Keratinocyte (primary cell): ENCODE measurements around the gene CHAMP1. TPM values are rescaled to one million over a fixed set of nuclear protein-coding genes. Genes with fewer than 3 reads are reported as not detected.

Experiments used
- DNase-seq: peaks from one replicate; pipeline ENCODE4 v3.0.0-alpha.2; 2011; ENCODE audit warnings: low read depth, missing footprints, low spot score
- FAIRE-seq: peaks from 2 replicates; lab custom pipeline; 2011; peaks lifted over from hg19 to GRCh38; lab: Jason Lieb, UNC
- H2AFZ ChIP-seq: 2 replicates; pipeline ENCODE4 v1.6.0; 2012; ENCODE audit warnings: low read length, control low read depth, inconsistent platforms; ENCODE audit not compliant: control insufficient read depth
- H3K27ac ChIP-seq: 2 replicates; pipeline ENCODE4 v1.5.1; 2011; ENCODE audit warnings: low read length; ENCODE audit not compliant: control insufficient read depth, insufficient read depth
- H3K27me3 ChIP-seq: 3 replicates; pipeline ENCODE4 v1.6.0; 2011; ENCODE audit warnings: low read length; ENCODE audit not compliant: control insufficient read depth, insufficient read depth; ENCODE audit errors: extremely low read depth
- H3K36me3 ChIP-seq, 2 experiments: 2 replicates in 1 of 2; 3 replicates in 1 of 2; pipeline ENCODE4 v1.5.1; 2011; ENCODE audit warnings: low read length in 2 of 2, mild to moderate bottlenecking in 1 of 2; ENCODE audit not compliant: control insufficient read depth in 2 of 2, insufficient read depth in 2 of 2; ENCODE audit errors: extremely low read depth in 1 of 2
- H3K4me1 ChIP-seq: 3 replicates; pipeline ENCODE4 v1.5.1; 2011; ENCODE audit warnings: low read length; ENCODE audit not compliant: control insufficient read depth, insufficient read depth; ENCODE audit errors: extremely low read depth
- H3K4me2 ChIP-seq: 3 replicates; pipeline ENCODE4 v1.6.0; 2011; ENCODE audit warnings: low read depth, low read length; ENCODE audit not compliant: control insufficient read depth, insufficient read depth; ENCODE audit errors: extremely low read depth
- H3K4me3 ChIP-seq, 3 experiments: fragments of 200-600 bp in 1 of 3; sonication (generic) in 1 of 3; 2 replicates in 2 of 3; 3 replicates in 1 of 3; pipeline ENCODE4 v1.5.1; 2011 to 2016; ENCODE audit warnings: low read length in 3 of 3, mild to moderate bottlenecking in 3 of 3, control low read depth in 2 of 3, inconsistent platforms in 1 of 3, low read depth in 1 of 3, mixed read lengths in 1 of 3, mixed run types in 1 of 3, moderate library complexity in 1 of 3; ENCODE audit not compliant: control insufficient read depth in 2 of 3, insufficient read depth in 2 of 3; ENCODE audit errors: extremely low read depth in 1 of 3
- H3K79me2 ChIP-seq: 2 replicates; pipeline ENCODE4 v1.6.0; 2012; ENCODE audit warnings: low read length; ENCODE audit not compliant: control insufficient read depth, insufficient read depth
- H3K9ac ChIP-seq: 3 replicates; pipeline ENCODE4 v1.6.0; 2011; ENCODE audit warnings: low read length; ENCODE audit not compliant: control insufficient read depth, insufficient read depth; ENCODE audit errors: extremely low read depth
- H3K9me1 ChIP-seq: 3 replicates; pipeline ENCODE4 v1.6.0; 2011; ENCODE audit warnings: low read length; ENCODE audit not compliant: control insufficient read depth, insufficient read depth; ENCODE audit errors: extremely low read depth
- H3K9me3 ChIP-seq: 2 replicates; pipeline ENCODE4 v1.5.1; 2012; ENCODE audit warnings: low read depth, low read length; ENCODE audit not compliant: control insufficient read depth
- H4K20me1 ChIP-seq: 3 replicates; pipeline ENCODE4 v1.6.0; 2011; ENCODE audit warnings: low read length; ENCODE audit not compliant: control insufficient read depth, insufficient read depth; ENCODE audit errors: extremely low read depth
- EZH2 ChIP-seq: IDR thresholded peaks from one replicate; pipeline ENCODE4 v1.6.1; 2012; ENCODE audit warnings: inconsistent platforms, mild to moderate bottlenecking, low read length, moderate library complexity
- dilution Hi-C: fragments of 300-500 bp; cut with MboI; formaldehyde crosslinking; loops from one replicate; pipeline ENCODE4 v1.7.0; 2020; ENCODE audit warnings: low sequenced_read_pairs; ENCODE audit not compliant: extremely low pct_ligation_motif_present
- polyA plus RNA-seq, 5 experiments: library from polyadenylated mRNA; depleted of rRNA in 3 of 5; stranded (reverse) in 3 of 5; stranded (forward) in 1 of 5; unstranded in 1 of 5; fragments of >200 nt; gene quantifications; 1 replicate in 1 of 5; 2 replicates in 3 of 5; 3 replicates in 1 of 5; pipeline versions ENCODE4 v1.2.1 to v1.2.3, GENCODE V29; 2011 to 2012; ENCODE audit warnings: missing spikeins in 2 of 5, low read depth in 1 of 5, low replicate concordance in 1 of 5
- TF ChIP-seq, protein P1 (sequence below), 3 experiments: IDR thresholded peaks in 1 of 3; conservative IDR thresholded peaks in 1 of 3; optimal IDR thresholded peaks in 1 of 3; 2 replicates in 2 of 3; 3 replicates in 1 of 3; pipeline versions ENCODE3 to v1.5.1; 2011; ENCODE audit warnings: low read length in 3 of 3, mild to moderate bottlenecking in 3 of 3, moderate library complexity in 2 of 3, control low read depth in 1 of 3, inconsistent platforms in 1 of 3; ENCODE audit not compliant: insufficient read depth in 2 of 3; ENCODE audit errors: extremely low read depth in 1 of 3

The CHAMP1 gene
- polyA plus RNA-seq, 1 donor (not counting 4 experiments of a cell fraction or from before 2014, with no cell fraction given), result 14.2 TPM

DNA sequence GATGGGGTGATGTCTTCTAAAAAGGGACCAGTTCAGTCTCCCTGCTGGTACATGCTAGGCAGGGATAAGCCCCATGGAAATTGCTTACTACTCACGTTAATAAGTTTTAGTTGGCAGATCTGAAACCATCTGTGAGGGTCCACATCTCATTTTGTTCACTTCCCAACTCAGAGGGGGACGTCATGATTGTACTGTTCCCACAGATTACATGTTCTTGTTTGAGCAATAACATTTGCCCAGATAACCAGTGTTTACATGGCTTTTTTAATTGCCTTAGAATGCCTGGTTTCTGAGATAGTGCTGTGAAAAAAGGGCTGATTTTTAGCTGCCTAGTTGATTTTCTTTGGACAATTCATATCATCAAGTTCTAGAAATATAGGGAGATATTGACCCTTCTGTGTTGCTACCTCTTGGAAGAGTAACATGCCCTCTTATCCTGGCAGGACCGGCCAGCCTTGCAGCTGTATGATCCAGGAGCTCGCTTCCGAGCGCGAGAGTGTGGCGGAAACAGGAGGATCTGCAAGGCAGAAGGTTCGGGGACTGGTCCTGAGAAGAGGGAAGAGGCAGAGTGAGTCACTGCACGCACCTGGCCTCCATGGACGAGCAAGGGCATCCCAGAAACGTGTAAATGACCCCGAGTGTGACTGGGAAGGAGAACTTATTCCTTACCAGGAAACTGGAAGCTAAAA lies 9.8 kb upstream of the CHAMP1 start:
- FAIRE-seq (no peak), DNase-seq (no peak)
- no peak overlapping the region for H3K9ac ChIP-seq
- no peaks in the 10 kb centered on the region for H3K79me2 ChIP-seq
- H2AFZ ChIP-seq, result no peak overlapping the region
- H3K9me1 ChIP-seq, result no peaks in the 10 kb centered on the region
- H4K20me1 ChIP-seq, result no peaks in the 10 kb centered on the region
- dilution Hi-C loops, result no loop called here
- no peak overlapping the region for H3K4me2 ChIP-seq
- no peaks in the 10 kb centered on the region for H3K4me1 ChIP-seq
- TF ChIP-seq EZH2, result no peak
- TF ChIP-seq, protein P1, sequence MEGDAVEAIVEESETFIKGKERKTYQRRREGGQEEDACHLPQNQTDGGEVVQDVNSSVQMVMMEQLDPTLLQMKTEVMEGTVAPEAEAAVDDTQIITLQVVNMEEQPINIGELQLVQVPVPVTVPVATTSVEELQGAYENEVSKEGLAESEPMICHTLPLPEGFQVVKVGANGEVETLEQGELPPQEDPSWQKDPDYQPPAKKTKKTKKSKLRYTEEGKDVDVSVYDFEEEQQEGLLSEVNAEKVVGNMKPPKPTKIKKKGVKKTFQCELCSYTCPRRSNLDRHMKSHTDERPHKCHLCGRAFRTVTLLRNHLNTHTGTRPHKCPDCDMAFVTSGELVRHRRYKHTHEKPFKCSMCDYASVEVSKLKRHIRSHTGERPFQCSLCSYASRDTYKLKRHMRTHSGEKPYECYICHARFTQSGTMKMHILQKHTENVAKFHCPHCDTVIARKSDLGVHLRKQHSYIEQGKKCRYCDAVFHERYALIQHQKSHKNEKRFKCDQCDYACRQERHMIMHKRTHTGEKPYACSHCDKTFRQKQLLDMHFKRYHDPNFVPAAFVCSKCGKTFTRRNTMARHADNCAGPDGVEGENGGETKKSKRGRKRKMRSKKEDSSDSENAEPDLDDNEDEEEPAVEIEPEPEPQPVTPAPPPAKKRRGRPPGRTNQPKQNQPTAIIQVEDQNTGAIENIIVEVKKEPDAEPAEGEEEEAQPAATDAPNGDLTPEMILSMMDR (optimal IDR thresholded peaks at IDR 0.05 in 1 of 3, IDR thresholded peaks at IDR 0.05 in 1 of 3, conservative IDR thresholded peaks at IDR 0.05 in 1 of 3; ENCODE audit: extremely low read depth in 1 of 3, insufficient read depth in 2 of 3, low read length in 3 of 3), result no peak
- peaks cover 12 to 16% of the 10 kb centered on the region in 2 experiments for H3K36me3 ChIP-seq
- no peaks in the 10 kb centered on the region for H3K9me3 ChIP-seq
- H3K27me3 ChIP-seq, result no peaks in the 10 kb centered on the region
- no peak overlapping the region for H3K4me3 ChIP-seq
- H3K27ac ChIP-seq, result no peak overlapping the region

- Histone ChIP-seq H3K27ac (no peak overlapping the region), H4K20me1 (no peaks in the 10 kb centered on the region), H3K4me1 (peaks cover 9% of the 10 kb centered on the region), H3K79me2 (no peaks in the 10 kb centered on the region), H3K36me3 (peaks cover 0 to 5% of the 10 kb centered on the region in 2 experiments), H3K9me1 (no peaks in the 10 kb centered on the region), H3K9me3 (no peaks in the 10 kb centered on the region), H3K27me3 (no peaks in the 10 kb centered on the region), H3K4me2 (no peak overlapping the region), H3K9ac (no peak overlapping the region), H3K4me3 (no peak overlapping the region), H2AFZ (no peak overlapping the region)
- FAIRE-seq (no peak), DNase-seq (no peak)
- dilution Hi-C loops, result no loop called here
- TF ChIP-seq EZH2, result no peak
- TF ChIP-seq, protein P1 (optimal IDR thresholded peaks at IDR 0.05 in 1 of 3, IDR thresholded peaks at IDR 0.05 in 1 of 3, conservative IDR thresholded peaks at IDR 0.05 in 1 of 3; ENCODE audit: extremely low read depth in 1 of 3, insufficient read depth in 2 of 3, low read length in 3 of 3), result no peak
Measured at GRCh38 chr13:114309086-114309485, 5.2 kb upstream of the CHAMP1 start.
